DND-41 (cell line): ENCODE measurements around the gene GPR37L1.

Source experiments
- ATAC-seq: fragments of 200-7000 bp; cut with Tn5 transposase; 3 replicates; pipeline ENCODE4 v1.9.1; 2021; ENCODE audit warnings: low read depth; ENCODE audit not compliant: insufficient read depth
- DNase-seq: peaks from one replicate; pipeline ENCODE4 v3.0.0-alpha.2; 2020
- H2AFZ ChIP-seq: 2 replicates; pipeline ENCODE4 v1.6.0; 2012; ENCODE audit warnings: low read depth, low read length
- H3K27ac ChIP-seq: 2 replicates; pipeline ENCODE4 v1.5.1; 2012; ENCODE audit warnings: low read length, inconsistent platforms
- H3K27me3 ChIP-seq: fragments of 200-600 bp; sonication (generic); 2 replicates; pipeline ENCODE4 v1.6.0; 2012; ENCODE audit warnings: low read length, mild to moderate bottlenecking, inconsistent platforms; ENCODE audit not compliant: insufficient read depth, poor library complexity
- H3K36me3 ChIP-seq: 2 replicates; pipeline ENCODE4 v1.5.1; 2012; ENCODE audit warnings: low read length, inconsistent platforms; ENCODE audit not compliant: insufficient read depth
- H3K4me1 ChIP-seq: 2 replicates; pipeline ENCODE4 v1.5.1; 2012; ENCODE audit warnings: mild to moderate bottlenecking, low read length; ENCODE audit not compliant: insufficient read depth
- H3K4me2 ChIP-seq: 2 replicates; pipeline ENCODE4 v1.6.0; 2012; ENCODE audit warnings: mild to moderate bottlenecking, moderate library complexity, low read length, inconsistent platforms; ENCODE audit not compliant: insufficient read depth
- H3K4me3 ChIP-seq, 2 experiments: fragments of 200-600 bp in 1 of 2; shearing (Covaris generic) in 1 of 2; 2 replicates each; pipeline ENCODE4 v1.5.1; 2012 to 2016; ENCODE audit warnings: inconsistent platforms in 2 of 2, low read length in 2 of 2, mild to moderate bottlenecking in 2 of 2, low read depth in 1 of 2, moderate library complexity in 1 of 2
- H3K79me2 ChIP-seq: 2 replicates; pipeline ENCODE4 v1.6.0; 2012; ENCODE audit warnings: low read length, inconsistent platforms; ENCODE audit not compliant: insufficient read depth
- H3K9ac ChIP-seq: 2 replicates; pipeline ENCODE4 v1.6.0; 2012; ENCODE audit warnings: low read depth, mild to moderate bottlenecking, inconsistent platforms, low read length, moderate library complexity
- H3K9me3 ChIP-seq: 2 replicates; pipeline ENCODE4 v1.5.1; 2012; ENCODE audit warnings: low read length, moderate library complexity, mild to moderate bottlenecking, inconsistent platforms; ENCODE audit not compliant: insufficient read depth, severe bottlenecking
- H4K20me1 ChIP-seq: 2 replicates; pipeline ENCODE4 v1.6.0; 2012; ENCODE audit warnings: low read length; ENCODE audit not compliant: insufficient read depth
- CTCF ChIP-seq: IDR thresholded peaks from 2 replicates; pipeline ENCODE4 v1.5.1; 2012; ENCODE audit warnings: borderline replicate concordance, low read length, moderate library complexity, mild to moderate bottlenecking; ENCODE audit not compliant: poor library complexity, severe bottlenecking; ENCODE audit errors: extremely low read depth
- EZH2 ChIP-seq: IDR thresholded peaks from 3 replicates; pipeline ENCODE4 v1.6.1; 2012; ENCODE audit warnings: borderline replicate concordance, low read depth, mild to moderate bottlenecking, moderate library complexity, low read length, inconsistent platforms; ENCODE audit not compliant: severe bottlenecking

The GPR37L1 gene

DNA sequence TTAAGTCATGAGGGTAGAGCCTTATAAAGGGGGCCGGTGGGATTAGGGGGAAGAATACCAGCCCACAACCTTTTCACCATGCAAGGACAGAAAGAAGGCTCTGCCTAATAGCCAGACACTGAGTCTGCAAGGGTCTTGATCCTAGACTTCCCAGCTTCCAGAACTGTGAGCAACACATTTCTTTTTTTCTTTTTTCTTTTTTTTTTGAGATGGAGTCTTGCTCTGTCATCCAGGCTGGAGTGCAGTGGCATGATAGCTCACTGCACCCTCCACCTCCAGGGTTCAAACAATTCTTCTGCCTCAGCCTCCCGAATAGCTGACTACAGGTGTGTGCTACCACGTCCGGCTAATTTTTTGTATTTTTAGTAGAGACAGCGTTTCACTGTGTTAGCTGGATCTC, 23.6 kb downstream of the GPR37L1 start:
- Histone ChIP-seq H2AFZ (no peak overlapping the region), H3K9me3 (no peaks in the 10 kb centered on the region), H4K20me1 (peaks cover 19% of the 10 kb centered on the region), H3K36me3 (peaks cover 51% of the 10 kb centered on the region), H3K9ac (peak overlapping the region; percentile 96; the same call in 1 of the 2 replicates), H3K4me3 (no peak overlapping the region), H3K4me2 (0 out of 2 replicates have a peak overlapping the region, but pooled peaks have one; percentile 89), H3K79me2 (peaks cover 39% of the 10 kb centered on the region), H3K27me3 (no peaks in the 10 kb centered on the region), H3K4me1 (peaks cover 32% of the 10 kb centered on the region), H3K27ac (no peak overlapping the region)
- DNase-seq (no peak), ATAC-seq (no peak)
- TF ChIP-seq EZH2: no peak
- TF ChIP-seq CTCF: no peak

DNA sequence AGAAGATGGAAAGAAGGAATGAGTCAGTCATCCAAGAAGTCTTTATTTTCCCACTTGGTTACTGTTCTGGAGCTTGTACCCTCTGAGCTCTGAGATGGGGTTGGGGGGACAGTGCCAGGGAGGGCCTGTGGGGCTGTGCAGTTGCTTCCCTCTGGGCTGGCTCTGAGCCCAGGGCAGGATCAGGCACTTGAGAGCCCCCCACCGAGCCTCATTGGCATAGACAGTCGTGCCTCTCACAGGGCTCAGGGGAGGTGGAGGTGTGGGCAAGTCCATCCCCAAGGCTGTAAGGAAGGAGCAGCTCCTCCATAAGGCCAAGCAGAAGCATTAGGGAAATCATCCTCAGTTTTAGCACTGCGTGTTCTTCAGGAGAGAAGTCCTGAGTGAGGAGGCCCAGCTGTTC, 24.3 kb downstream of the GPR37L1 start:
- no peak overlapping the region for H2AFZ ChIP-seq
- no peak for DNase-seq
- H3K27me3 ChIP-seq: no peaks in the 10 kb centered on the region
- peaks cover 32% of the 10 kb centered on the region for H3K79me2 ChIP-seq
- H3K4me3 ChIP-seq: no peak overlapping the region
- H3K4me1 ChIP-seq: peaks cover 31% of the 10 kb centered on the region
- H4K20me1 ChIP-seq: peaks cover 18% of the 10 kb centered on the region
- H3K9me3 ChIP-seq: no peaks in the 10 kb centered on the region
- H3K9ac ChIP-seq: no peak overlapping the region
- no peak overlapping the region for H3K4me2 ChIP-seq
- no peak for ATAC-seq
- peaks cover 57% of the 10 kb centered on the region for H3K36me3 ChIP-seq
- peak overlapping the region; percentile 12; the same call in 1 of the 2 replicates for H3K27ac ChIP-seq
- TF ChIP-seq CTCF (no peak), EZH2 (no peak)

DNA sequence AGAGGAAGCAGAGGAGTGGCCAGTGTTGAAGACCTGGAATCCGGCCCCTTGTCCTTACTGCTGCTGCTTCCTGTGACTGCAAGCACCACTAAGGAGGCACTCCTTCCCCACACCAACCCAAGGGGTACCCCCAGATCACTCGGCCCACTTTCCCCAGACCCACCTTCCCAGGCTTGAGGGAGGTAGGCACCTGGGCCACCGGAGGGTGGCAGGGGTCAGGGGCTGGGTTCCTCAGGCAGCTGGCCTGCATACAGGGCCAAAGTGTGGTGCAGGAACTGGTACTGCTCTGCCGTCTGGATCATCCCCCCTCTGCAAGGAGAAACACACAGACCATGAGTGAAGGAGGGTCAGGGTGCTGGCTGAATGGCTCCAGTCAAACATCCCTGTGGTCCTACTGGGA, 25.7 kb downstream of the GPR37L1 start:
- H3K36me3 ChIP-seq: peaks cover 59% of the 10 kb centered on the region
- no peak overlapping the region for H3K4me2 ChIP-seq
- no peak overlapping the region for H3K27ac ChIP-seq
- no peak overlapping the region for H3K9ac ChIP-seq
- H3K4me3 ChIP-seq: no peak overlapping the region
- no peak for TF ChIP-seq EZH2
- TF ChIP-seq CTCF: no peak
- peaks cover 4% of the 10 kb centered on the region for H4K20me1 ChIP-seq
- H3K9me3 ChIP-seq: no peaks in the 10 kb centered on the region
- no peaks in the 10 kb centered on the region for H3K27me3 ChIP-seq
- DNase-seq: no peak
- peaks cover 17% of the 10 kb centered on the region for H3K4me1 ChIP-seq
- ATAC-seq: no peak
- peaks cover 18% of the 10 kb centered on the region for H3K79me2 ChIP-seq
- no peak overlapping the region for H2AFZ ChIP-seq

DNA sequence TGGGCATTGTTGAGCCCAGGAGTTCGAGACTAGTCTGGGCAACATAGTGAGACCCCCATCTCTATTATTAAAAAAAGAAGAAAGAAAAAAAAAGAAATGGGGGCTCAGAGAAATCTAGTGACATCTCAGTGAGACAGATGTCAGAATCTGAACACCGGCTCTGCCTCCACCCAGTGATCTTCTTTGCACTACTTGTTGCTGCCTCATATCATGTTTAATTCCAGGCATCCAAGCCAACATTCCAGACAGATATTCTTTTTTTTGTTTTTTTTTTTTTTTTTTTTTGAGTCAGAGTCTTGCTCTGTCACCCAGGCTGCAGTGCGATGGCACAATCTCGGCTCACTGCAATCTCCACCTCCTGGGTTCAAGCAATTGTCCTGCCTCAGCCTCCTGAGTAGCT, 26.8 kb downstream of the GPR37L1 start:
- DNase-seq: no peak
- peaks cover 14% of the 10 kb centered on the region for H3K4me1 ChIP-seq
- no peak overlapping the region for H3K4me3 ChIP-seq
- no peaks in the 10 kb centered on the region for H4K20me1 ChIP-seq
- no peak overlapping the region for H3K9ac ChIP-seq
- peaks cover 7% of the 10 kb centered on the region for H3K79me2 ChIP-seq
- H3K27me3 ChIP-seq: no peaks in the 10 kb centered on the region
- H3K4me2 ChIP-seq: no peak overlapping the region
- no peak for ATAC-seq
- no peak overlapping the region for H3K27ac ChIP-seq
- H3K36me3 ChIP-seq: peaks cover 65% of the 10 kb centered on the region
- no peaks in the 10 kb centered on the region for H3K9me3 ChIP-seq
- TF ChIP-seq CTCF: no peak
- no peak for TF ChIP-seq EZH2
- no peak overlapping the region for H2AFZ ChIP-seq
